K562 (cell line): ENCODE measurements around the gene ZSCAN12. TPM values are rescaled to one million over a fixed set of nuclear protein-coding genes. Genes with fewer than 3 reads are reported as not detected.
A peak's percentile ranks its signal among the peaks of the same experiment; 100 is the strongest.

Source experiments
- CREM ChIP-seq: IDR thresholded peaks from 2 replicates; pipeline ENCODE4 v1.6.1; 2014; ENCODE audit warnings: antibody characterized with exemption, low read depth
- DMBX1 ChIP-seq: fragments of 250-450 bp; sonication (Bioruptor Pico); IDR thresholded peaks from 2 replicates; pipeline ENCODE4 v1.8.0; 2022; ENCODE audit warnings: inconsistent platforms, mild to moderate bottlenecking, moderate library complexity, borderline replicate concordance
- ETS2 ChIP-seq: IDR thresholded peaks from 2 replicates; pipeline ENCODE4 v1.6.1; 2016; ENCODE audit warnings: borderline replicate concordance, missing genetic modification characterization, mild to moderate bottlenecking, moderate library complexity, missing compliant biosample characterization; ENCODE audit not compliant: poor library complexity, severe bottlenecking
- FUS ChIP-seq: fragments of 200-400 bp; formaldehyde crosslinking; optimal IDR thresholded peaks from 2 replicates; pipeline ENCODE3; 2017; ENCODE audit warnings: low read depth, low read length
- MYC ChIP-seq, 2 experiments: fragments of 250-450 bp in 1 of 2; sonication (Bioruptor Pico) in 1 of 2; IDR thresholded peaks; 2 replicates each; pipeline versions ENCODE4 v1.5.1 to v1.6.1; 2012 to 2021; ENCODE audit warnings: low read depth in 2 of 2, borderline replicate concordance in 1 of 2, improper control_type of control experiment in 1 of 2, low read length in 1 of 2, mild to moderate bottlenecking in 1 of 2, moderate library complexity in 1 of 2
- MYNN ChIP-seq, 2 experiments: sonication (generic); formaldehyde crosslinking in 1 of 2; IDR thresholded peaks; 2 replicates each; pipeline versions ENCODE4 v1.5.0 to v1.6.1; 2016 to 2020; ENCODE audit warnings: antibody characterized with exemption in 1 of 2, missing genetic modification reagents in 1 of 2
- SP2 ChIP-seq: IDR thresholded peaks from 2 replicates; pipeline ENCODE4 v1.6.1; 2011; ENCODE audit warnings: mild to moderate bottlenecking, low read depth, low read length, moderate library complexity; ENCODE audit not compliant: poor library complexity, severe bottlenecking; ENCODE audit errors: extremely low read depth
- TCFL5 ChIP-seq: fragments of 250-450 bp; sonication (Bioruptor Pico); conservative IDR thresholded peaks from 2 replicates; pipeline ENCODE4 v1.6.1; 2021; ENCODE audit warnings: mild to moderate bottlenecking, moderate library complexity, matching md5 sums
- ZNF436 ChIP-seq: fragments of 250-450, 450-650 bp; sonication (Bioruptor Pico); formaldehyde crosslinking; IDR thresholded peaks from 2 replicates; pipeline ENCODE4 v1.7.0; 2020; ENCODE audit warnings: mild to moderate bottlenecking
- ZNF583 ChIP-seq: fragments of 250-450 bp; sonication (Bioruptor Pico); IDR thresholded peaks from 2 replicates; pipeline ENCODE4 v1.4.0; 2020
- polyA plus RNA-seq, 8 experiments: library from polyadenylated mRNA; depleted of rRNA in 4 of 8; stranded (reverse) in 5 of 8; unstranded in 3 of 8; fragments of >200 nt; fragmentation: Nextera tagmentation in 2 of 8; fragmentation: Illumina TruSeq in 1 of 8; extraction: Ambion mirVana in 2 of 8; extraction: Trizol in 1 of 8; gene quantifications; 2 replicates each; pipeline versions ENCODE4 v1.2.1 to v1.2.3, GENCODE V29; 2011 to 2014; ENCODE audit warnings: inconsistent platforms in 1 of 8, missing spikeins in 1 of 8
- total RNA-seq, 7 experiments: library from RNA; depleted of rRNA in 6 of 7; stranded (reverse); fragments of >200 nt in 6 of 7; fragmentation: Illumina TruSeq in 2 of 7; extraction: Trizol in 2 of 7; gene quantifications; 2 replicates each; pipeline versions ENCODE4 v1.2.1 to v1.2.3, GENCODE V29; 2011 to 2021; ENCODE audit warnings: low replicate concordance in 1 of 7
- TF ChIP-seq, protein P1 (sequence below): sonication (generic); formaldehyde crosslinking; IDR thresholded peaks from 2 replicates; pipeline ENCODE4 v1.8.0; 2023; ENCODE audit warnings: mild to moderate bottlenecking, missing genetic modification reagents
- TF ChIP-seq, protein P2 (sequence below): sonication (generic); formaldehyde crosslinking; IDR thresholded peaks from 2 replicates; pipeline ENCODE4 v1.4.0; 2020; ENCODE audit warnings: mild to moderate bottlenecking, missing genetic modification reagents
- TF ChIP-seq, protein P3 (sequence below): fragments of 250-450 bp; sonication (Bioruptor Pico); IDR thresholded peaks from 2 replicates; pipeline ENCODE4 v1.8.0; 2022; ENCODE audit warnings: moderate library complexity, mild to moderate bottlenecking, inconsistent platforms
- TF ChIP-seq, protein P4 (sequence below): fragments of 250-450 bp; sonication (Bioruptor Pico); IDR thresholded peaks from 2 replicates; pipeline ENCODE4 v1.4.0; 2020; ENCODE audit warnings: borderline replicate concordance
- TF ChIP-seq, protein P5 (sequence below): fragments of 200-800 bp; sonication (Bioruptor generic); IDR thresholded peaks from 2 replicates; pipeline ENCODE4 v1.6.1; 2017; ENCODE audit warnings: missing genetic modification characterization, missing compliant biosample characterization

Gene ZSCAN12
- total and polyA plus RNA-seq, 9 of the 15 experiments (the other 6 are each of a cell fraction or from before 2014, with no cell fraction given): 2.5 to 19.6 (median 12.5) TPM

DNA sequence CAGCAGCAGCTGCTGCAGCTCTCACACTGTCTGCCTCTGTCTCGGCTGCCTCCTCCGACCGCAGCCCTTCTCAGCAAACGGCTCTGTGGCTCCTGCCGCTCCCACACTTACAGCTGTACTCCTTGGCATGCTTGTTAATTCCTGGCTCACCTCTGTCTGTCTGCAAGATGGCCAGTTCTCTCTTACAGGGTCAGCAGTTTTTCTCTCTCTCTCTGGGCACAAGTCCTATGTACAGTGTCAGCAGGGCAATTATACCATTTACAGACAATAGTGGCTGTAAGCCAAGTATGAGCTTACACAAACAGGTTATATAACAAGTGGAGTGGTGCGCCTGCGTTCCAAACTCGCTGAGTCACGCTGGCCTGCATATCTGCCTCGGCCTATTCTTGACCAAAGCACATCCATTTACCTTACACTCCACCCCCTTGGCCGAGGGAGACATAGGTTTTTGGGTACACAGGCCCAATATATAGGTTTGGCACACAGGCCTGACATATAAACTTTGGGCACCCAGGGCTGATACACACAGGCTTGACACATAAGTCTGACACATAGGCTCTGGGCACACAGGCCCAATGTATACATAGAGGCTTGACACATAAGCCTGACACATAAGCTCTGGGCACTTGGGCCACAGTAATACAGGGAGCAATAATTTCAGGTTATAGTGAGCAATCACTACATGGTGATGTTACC lies 45.4 kb downstream of the ZSCAN12 start (continued):
- TF ChIP-seq, protein P1, sequence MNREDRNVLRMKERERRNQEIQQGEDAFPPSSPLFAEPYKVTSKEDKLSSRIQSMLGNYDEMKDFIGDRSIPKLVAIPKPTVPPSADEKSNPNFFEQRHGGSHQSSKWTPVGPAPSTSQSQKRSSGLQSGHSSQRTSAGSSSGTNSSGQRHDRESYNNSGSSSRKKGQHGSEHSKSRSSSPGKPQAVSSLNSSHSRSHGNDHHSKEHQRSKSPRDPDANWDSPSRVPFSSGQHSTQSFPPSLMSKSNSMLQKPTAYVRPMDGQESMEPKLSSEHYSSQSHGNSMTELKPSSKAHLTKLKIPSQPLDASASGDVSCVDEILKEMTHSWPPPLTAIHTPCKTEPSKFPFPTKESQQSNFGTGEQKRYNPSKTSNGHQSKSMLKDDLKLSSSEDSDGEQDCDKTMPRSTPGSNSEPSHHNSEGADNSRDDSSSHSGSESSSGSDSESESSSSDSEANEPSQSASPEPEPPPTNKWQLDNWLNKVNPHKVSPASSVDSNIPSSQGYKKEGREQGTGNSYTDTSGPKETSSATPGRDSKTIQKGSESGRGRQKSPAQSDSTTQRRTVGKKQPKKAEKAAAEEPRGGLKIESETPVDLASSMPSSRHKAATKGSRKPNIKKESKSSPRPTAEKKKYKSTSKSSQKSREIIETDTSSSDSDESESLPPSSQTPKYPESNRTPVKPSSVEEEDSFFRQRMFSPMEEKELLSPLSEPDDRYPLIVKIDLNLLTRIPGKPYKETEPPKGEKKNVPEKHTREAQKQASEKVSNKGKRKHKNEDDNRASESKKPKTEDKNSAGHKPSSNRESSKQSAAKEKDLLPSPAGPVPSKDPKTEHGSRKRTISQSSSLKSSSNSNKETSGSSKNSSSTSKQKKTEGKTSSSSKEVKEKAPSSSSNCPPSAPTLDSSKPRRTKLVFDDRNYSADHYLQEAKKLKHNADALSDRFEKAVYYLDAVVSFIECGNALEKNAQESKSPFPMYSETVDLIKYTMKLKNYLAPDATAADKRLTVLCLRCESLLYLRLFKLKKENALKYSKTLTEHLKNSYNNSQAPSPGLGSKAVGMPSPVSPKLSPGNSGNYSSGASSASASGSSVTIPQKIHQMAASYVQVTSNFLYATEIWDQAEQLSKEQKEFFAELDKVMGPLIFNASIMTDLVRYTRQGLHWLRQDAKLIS (CRISPR knock-in tag): no peak; the same call in 1 of the 2 replicates
- TF ChIP-seq ETS2 (tag) (peak; percentile 93), MYNN (IDR thresholded peaks at IDR 0.05) (no peak; the same call in 1 of the 2 replicates), MYNN (CRISPR knock-in tag; IDR thresholded peaks at IDR 0.05) (no peak), DMBX1 (CRISPR knock-in tag) (peak; percentile 99), CREM (no peak), MYC (IDR thresholded peaks at IDR 0.05; ENCODE audit: low read depth, low read length) (peak; percentile 34; the same call in 1 of the 2 replicates), MYC (CRISPR knock-in tag; IDR thresholded peaks at IDR 0.05; ENCODE audit: borderline replicate concordance, low read depth) (peak; percentile 96), SP2 (no peak), TCFL5 (CRISPR knock-in tag) (peak; percentile 96), ZNF436 (CRISPR knock-in tag) (no peak), FUS (no peak), ZNF583 (peak; percentile 99)
- TF ChIP-seq, protein P2, sequence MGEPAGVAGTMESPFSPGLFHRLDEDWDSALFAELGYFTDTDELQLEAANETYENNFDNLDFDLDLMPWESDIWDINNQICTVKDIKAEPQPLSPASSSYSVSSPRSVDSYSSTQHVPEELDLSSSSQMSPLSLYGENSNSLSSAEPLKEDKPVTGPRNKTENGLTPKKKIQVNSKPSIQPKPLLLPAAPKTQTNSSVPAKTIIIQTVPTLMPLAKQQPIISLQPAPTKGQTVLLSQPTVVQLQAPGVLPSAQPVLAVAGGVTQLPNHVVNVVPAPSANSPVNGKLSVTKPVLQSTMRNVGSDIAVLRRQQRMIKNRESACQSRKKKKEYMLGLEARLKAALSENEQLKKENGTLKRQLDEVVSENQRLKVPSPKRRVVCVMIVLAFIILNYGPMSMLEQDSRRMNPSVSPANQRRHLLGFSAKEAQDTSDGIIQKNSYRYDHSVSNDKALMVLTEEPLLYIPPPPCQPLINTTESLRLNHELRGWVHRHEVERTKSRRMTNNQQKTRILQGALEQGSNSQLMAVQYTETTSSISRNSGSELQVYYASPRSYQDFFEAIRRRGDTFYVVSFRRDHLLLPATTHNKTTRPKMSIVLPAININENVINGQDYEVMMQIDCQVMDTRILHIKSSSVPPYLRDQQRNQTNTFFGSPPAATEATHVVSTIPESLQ: no peak
- TF ChIP-seq, protein P3, sequence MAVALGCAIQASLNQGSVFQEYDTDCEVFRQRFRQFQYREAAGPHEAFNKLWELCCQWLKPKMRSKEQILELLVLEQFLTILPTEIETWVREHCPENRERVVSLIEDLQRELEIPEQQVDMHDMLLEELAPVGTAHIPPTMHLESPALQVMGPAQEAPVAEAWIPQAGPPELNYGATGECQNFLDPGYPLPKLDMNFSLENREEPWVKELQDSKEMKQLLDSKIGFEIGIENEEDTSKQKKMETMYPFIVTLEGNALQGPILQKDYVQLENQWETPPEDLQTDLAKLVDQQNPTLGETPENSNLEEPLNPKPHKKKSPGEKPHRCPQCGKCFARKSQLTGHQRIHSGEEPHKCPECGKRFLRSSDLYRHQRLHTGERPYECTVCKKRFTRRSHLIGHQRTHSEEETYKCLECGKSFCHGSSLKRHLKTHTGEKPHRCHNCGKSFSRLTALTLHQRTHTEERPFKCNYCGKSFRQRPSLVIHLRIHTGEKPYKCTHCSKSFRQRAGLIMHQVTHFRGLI (CRISPR knock-in tag): peak; percentile 99
- TF ChIP-seq, protein P4, sequence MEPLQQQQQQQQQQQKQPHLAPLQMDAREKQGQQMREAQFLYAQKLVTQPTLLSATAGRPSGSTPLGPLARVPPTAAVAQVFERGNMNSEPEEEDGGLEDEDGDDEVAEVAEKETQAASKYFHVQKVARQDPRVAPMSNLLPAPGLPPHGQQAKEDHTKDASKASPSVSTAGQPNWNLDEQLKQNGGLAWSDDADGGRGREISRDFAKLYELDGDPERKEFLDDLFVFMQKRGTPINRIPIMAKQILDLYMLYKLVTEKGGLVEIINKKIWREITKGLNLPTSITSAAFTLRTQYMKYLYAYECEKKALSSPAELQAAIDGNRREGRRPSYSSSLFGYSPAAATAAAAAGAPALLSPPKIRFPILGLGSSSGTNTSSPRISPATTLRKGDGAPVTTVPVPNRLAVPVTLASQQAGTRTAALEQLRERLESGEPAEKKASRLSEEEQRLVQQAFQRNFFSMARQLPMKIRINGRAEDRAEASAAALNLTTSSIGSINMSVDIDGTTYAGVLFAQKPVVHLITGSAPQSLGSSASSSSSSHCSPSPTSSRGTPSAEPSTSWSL (CRISPR knock-in tag): peak; percentile 98; the same call in 1 of the 2 replicates
- TF ChIP-seq, protein P5, sequence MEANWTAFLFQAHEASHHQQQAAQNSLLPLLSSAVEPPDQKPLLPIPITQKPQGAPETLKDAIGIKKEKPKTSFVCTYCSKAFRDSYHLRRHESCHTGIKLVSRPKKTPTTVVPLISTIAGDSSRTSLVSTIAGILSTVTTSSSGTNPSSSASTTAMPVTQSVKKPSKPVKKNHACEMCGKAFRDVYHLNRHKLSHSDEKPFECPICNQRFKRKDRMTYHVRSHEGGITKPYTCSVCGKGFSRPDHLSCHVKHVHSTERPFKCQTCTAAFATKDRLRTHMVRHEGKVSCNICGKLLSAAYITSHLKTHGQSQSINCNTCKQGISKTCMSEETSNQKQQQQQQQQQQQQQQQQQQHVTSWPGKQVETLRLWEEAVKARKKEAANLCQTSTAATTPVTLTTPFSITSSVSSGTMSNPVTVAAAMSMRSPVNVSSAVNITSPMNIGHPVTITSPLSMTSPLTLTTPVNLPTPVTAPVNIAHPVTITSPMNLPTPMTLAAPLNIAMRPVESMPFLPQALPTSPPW (CRISPR knock-in tag): peak; percentile 82; the same call in 1 of the 2 replicates
